RPMI7951 (cell line): Measurements from ENCODE around the gene MYH16. TPM values are rescaled to one million over a fixed set of nuclear protein-coding genes. Genes with fewer than 3 reads are reported as not detected.
A peak's percentile ranks its signal among the peaks of the same experiment; 100 is the strongest.
"Not testable (repeated sequence)": the region's sequence is repeated elsewhere in the genome, so short reads cannot be mapped to it uniquely, and the experiment has no call there.

Experiments used
- DNase-seq: peaks from one replicate; pipeline ENCODE4 v3.0.0-alpha.2; 2012; ENCODE audit warnings: low read depth
- total RNA-seq: library from RNA; depleted of rRNA; stranded (reverse); fragments of >200 nt; shearing (Covaris generic); gene quantifications from 2 replicates; pipeline ENCODE4 v1.2.3, GENCODE V29; 2014; rRNA removed

The MYH16 gene
- total RNA-seq, result 1.1 and 1.2 TPM in 2 replicates

DNA sequence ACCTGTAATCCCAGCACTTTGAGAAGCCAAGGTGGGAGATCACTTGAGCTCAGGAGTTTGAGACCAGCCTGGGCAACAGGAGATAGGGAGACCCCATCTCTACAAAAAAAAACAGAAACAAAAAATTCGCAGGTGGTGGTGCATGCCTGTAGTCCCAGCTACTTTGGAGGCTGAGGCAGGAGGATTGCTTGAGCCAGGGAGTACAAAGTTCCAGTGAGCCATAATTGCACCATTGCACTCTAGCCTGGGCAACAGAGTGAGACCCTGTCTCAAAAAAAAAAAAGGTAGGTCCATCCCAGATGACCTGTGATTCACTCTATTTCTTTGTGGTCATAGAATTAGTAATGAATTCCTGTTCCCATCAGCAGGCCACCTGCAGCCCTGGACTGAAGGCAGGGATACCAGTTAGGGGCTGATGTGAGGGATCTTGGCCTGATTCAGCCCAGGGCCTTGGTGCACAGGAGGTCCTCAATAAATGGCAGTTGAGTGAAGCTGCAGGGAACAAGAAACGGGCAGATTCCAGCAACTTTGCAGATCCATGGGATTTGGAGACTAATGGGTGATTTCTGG lies at the start of gene MYH16:
MYH16 (plus strand) TSS at position 364 of the 570 bp plus-strand sequence.
- peak; percentile 54 for DNase-seq

- DNase-seq, result peak; percentile 77
Measured at GRCh38 chr7:99224263-99224898, 48.3 kb upstream of the MYH16 start.

DNA sequence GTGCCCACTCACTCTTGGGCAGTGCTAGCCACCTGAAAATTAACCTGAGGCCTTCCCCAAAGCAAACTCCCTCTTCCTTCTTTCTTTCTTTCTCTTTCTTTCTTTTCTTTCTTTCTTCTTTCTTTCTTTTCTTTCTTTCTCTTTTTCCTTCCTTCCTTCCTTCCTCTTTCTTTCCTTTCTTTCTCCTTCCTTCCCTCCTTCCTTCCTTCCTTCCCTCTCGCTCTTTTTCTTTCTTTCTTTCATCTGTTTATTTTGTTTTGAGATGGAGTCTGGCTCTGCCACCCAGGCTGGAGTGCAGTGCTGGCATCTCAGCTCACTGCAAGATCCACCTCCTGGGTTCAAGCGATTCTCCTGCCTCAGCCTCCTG lies 47.8 kb upstream of the MYH16 start:
- no peak for DNase-seq

DNA sequence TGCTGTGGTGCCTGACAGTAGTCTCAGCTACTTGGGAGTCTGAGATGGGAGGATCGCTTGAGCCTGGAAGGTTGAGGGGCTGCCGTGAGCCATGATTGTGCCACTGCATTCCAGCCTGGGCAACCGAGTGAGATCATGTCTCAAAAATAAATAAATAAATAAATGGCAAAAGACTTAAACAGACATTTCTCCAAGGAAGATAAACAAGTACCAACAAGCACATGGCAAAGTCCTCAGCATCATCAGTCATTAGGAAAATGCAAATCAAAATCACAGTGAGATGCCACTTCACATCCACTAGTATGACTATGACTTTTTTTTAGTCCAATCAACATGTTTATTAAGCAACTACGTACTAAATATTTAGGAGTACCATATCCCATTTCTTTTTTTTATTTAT lies 43.4 kb upstream of the MYH16 start:
- DNase-seq, result no peak

GRCh38 chr7:99232082-99232770 lies 40.4 kb upstream of the MYH16 start:
- peak; percentile 70 for DNase-seq

DNA sequence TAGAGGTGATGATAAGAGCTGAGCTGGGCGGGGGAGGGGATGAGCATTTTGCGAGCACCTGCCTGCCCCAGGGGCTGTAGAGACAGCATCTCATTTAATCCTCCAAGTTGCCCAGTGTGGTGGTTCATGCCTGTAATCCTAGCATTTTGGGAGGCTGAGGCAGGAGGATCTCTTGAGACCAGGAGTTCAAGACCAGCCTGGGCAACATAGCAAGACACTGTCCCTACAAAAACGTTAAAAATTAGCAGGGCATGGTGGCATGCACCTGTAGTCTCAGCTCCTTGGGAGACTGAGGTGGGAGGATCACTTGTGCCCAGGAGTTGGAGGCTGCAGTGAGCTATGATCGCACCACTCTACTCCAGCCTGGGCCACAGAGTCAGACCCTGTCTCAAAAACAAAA lies 39.7 kb upstream of the MYH16 start:
- not testable (repeated sequence) for DNase-seq

DNA sequence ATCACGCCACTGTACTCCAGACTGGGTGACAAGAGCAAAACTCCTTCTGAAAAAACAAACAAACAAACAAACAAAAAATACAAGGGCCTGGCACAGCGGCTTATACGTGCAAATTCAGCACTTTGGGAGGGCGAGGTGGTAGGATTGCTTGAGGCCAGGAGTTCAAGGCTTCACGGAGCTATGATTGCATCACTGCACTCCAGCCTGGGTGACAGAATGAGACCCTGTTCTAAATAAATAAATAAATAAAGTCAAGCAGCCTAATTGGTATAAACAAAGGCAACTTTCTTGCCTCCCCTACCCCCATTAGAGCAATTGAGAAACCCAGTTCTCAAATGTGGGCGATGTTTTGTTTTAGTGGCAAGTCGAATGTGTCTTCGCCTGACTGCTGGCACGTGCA lies 38.5 kb upstream of the MYH16 start:
- DNase-seq, result no peak

DNA sequence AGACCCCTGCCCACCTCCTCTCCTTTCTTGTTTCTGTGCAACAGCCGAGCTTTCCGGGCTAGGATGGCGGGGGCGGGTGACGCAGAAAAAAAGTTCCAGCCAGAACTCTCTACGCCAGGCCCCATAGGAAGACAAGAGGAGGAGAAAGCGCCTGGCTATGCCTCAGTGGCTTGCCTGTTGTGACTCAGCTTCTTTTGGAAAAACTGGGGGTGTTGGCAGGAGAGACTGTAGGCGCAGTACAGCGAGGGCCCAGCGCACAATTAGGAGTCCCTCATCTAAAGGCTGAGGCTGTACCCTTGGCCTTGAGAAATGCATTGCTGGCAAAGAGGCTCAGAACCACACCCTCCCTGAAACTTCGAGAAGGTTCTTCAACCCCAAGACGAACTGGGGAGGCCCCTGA lies 36.7 kb upstream of the MYH16 start:
- DNase-seq, result no peak

GRCh38 chr7:99237876-99238275 lies 34.8 kb upstream of the MYH16 start:
- DNase-seq, result not testable (repeated sequence)

DNA sequence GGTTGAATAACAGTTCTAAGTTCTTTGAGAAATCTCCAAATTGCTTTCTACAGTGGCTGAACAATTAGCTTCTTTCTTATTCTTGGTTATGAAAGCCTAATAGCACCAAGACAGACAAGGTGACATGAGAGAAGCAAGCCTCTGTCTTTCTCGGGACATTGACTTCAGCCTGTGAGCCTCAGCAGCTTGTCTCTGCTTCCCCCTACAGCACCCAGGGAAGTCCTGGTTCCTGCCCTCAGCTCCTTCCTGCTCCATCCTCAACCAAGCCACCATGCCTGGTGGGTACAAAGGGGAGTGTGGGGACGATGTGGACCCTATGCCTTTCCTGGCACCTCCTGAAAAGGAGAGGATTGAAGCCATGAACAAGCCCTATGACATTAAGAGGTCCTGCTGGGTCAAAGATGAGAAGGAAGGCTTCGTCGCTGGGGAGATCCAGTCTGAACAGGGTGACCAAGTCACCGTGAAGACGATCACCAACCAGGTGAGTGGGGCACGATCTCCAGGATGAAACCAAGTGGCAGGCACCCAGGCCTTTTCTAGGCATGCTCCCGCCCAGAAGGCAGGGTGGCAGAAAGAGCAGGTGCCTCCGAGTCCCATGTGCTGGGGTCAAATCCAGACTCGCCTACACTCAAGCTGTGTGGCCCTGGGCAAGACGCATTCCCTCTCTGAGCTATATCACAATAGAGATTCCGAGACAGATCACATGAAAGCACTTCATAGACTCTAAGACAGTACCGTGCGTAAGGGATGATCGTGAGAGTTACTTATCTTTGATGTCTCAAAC lies 33.9 kb upstream of the MYH16 start:
- DNase-seq, result no peak

GRCh38 chr7:99242682-99243081 lies 30.0 kb upstream of the MYH16 start:
- no peak for DNase-seq

GRCh38 chr7:99243751-99244337 lies 28.8 kb upstream of the MYH16 start:
- DNase-seq, result peak; percentile 40

GRCh38 chr7:99244939-99245338 lies 27.7 kb upstream of the MYH16 start:
- peak; percentile 83 for DNase-seq

DNA sequence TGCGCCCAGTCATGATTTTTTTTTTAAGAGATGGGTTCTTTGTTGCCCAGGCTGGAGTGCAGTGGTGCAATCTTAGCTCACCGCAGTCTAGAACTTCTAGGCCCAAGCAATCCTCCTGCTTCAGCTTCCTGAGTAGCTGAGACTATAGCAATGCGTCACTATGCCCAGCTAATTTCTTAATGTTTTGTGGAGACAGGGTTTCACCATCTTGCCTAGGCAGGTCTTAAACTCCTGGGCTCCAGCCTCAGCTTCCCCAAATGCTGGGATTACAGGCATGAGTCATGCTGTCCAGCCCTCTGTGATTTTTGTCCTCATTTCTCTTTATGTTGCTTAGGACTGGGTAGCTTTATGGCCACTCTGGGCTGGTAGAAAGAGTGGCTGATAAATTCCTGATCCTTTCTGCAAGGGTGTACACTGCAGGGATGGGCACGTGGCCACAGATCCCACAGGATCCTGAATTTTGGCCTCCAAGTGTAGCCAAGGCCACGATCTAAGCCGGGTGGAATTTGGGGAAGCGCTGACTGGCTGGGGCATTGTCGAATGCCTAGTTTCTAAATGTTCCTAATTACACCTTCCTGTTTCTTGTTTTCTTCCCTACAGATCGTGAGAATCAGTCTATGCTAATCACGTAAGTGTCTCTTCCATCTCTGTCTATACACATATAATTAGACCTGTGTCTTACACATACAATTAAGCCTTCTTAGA lies 24.1 kb upstream of the MYH16 start:
- DNase-seq, result no peak

- DNase-seq, result no peak
Measured at GRCh38 chr7:99249985-99250575, 22.6 kb upstream of the MYH16 start.

DNA sequence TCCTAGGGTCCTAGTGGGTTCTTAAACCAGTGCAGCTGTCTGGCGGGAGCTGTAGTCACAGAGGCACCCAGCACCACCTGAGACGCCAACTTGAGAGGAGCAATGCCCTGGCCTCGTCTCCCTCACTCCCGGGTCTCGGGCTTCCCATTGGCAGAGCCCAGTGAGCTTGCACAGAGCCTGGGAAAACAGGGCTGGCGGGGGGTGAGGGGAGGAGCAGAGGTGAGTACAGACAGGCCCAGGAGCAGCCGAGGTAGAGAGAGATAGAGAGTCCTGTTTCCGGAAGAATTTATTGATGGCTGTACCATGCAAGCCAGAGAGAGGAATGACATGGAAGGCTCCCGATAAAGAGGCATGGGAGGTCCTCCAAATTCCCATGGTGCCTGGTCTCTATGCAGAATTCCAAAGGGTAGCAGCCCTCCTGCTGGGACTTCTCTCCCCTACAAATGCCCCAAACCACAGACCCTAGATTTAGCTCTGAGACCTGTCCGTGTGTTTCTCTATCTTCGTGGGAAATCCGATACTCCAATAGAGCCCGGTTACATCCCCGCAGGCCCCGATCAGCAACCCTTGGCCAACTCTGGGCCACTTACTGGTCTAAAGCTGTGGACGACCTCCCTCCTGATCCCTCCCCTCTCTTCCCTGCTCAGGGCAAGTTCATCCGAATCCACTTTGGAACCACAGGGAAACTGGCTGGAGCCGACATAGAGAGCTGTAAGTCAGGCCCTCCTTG lies 20.3 kb upstream of the MYH16 start:
- no peak for DNase-seq

DNA sequence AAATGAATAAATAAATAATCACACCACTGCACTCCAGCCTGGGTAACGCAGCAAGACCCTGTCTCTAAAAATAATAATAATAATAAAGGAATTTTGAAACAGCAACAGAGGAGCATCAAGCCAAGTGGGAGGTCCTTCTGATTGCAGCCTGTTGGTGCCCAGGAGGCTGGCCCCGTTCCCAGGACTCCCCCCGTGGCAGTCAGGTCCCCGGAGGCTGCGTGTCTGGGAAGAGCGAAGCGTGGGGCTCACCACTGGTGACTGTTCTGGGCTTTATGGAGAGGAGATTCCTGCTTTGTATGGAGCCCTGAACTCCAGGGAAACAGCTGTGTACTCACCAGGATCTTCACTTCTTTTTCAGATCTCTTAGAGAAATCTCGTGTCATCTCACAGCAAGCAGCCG lies 19.3 kb upstream of the MYH16 start:
- DNase-seq, result no peak

DNA sequence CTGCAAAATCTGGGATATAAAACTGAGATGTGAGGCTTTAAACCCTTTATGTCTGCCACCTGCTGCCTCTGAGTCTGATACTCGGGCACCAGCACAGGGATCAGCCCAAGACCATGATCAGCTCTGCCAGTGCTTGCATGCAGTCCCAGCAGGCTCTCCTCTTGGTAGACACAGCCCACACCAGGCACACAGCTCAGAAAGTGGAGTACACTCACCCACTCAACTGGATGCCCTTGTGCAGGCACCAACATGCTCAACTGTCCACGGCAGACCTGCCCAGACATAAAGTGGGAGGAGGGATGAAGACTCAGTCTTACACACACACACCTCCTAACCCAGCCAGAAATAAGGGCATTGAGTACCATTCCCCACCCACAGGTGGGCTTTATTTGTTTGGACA lies 18.2 kb upstream of the MYH16 start:
- no peak for DNase-seq

- DNase-seq, result peak; percentile 39
Measured at GRCh38 chr7:99255463-99255862, 17.2 kb upstream of the MYH16 start.

DNA sequence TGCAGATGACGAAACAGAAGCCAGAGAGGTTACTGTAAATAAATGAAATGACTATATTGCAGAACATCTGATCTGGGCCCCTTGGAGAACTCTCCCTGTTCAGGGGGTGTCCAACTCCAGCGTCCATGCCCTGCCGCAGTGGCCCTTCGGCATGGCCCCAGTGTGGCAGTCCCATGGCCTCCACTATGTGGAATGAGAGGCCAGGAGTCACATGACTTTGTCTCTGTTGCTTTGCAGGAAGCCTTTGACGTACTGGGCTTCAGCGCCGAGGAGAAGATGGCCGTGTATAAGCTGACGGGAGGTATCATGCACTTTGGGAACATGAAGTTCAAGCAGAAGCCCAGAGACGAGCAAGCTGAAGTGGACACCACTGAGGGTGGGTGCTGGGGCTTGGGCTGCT lies 15.6 kb upstream of the MYH16 start:
- no peak for DNase-seq
